ENCODE measurements around the gene ZNF263.

DNA sequence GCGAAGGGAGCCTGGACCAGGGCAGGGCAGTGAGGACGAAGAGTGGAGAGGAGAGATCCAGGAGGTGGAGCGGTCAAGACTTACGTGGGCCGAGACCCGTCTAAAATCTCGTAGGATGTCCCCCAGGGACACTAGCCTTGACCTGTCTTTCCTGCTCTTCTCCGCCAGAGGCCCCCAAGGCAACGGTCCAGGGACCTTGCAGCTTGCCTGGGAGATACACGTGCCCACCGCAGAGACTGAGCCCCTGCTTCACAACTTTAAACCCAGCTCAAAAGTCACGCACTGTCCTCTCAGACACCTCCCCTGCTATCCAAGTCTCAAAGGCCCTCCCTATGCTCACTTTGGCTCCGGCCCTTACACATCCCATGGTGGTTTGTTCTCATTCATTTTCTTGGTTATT is 12.5 kb downstream of the ZNF263 start:
- TF ChIP-seq, protein P1, sequence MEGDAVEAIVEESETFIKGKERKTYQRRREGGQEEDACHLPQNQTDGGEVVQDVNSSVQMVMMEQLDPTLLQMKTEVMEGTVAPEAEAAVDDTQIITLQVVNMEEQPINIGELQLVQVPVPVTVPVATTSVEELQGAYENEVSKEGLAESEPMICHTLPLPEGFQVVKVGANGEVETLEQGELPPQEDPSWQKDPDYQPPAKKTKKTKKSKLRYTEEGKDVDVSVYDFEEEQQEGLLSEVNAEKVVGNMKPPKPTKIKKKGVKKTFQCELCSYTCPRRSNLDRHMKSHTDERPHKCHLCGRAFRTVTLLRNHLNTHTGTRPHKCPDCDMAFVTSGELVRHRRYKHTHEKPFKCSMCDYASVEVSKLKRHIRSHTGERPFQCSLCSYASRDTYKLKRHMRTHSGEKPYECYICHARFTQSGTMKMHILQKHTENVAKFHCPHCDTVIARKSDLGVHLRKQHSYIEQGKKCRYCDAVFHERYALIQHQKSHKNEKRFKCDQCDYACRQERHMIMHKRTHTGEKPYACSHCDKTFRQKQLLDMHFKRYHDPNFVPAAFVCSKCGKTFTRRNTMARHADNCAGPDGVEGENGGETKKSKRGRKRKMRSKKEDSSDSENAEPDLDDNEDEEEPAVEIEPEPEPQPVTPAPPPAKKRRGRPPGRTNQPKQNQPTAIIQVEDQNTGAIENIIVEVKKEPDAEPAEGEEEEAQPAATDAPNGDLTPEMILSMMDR (IDR thresholded peaks at IDR 0.05): no peak
- no peak for TF ChIP-seq POLR2A (IDR thresholded peaks at IDR 0.05)
